GM21367 (cell line): ENCODE measurements around the gene ABCB11.
"Not testable (repeated sequence)": the region's sequence is repeated elsewhere in the genome, so short reads cannot be mapped to it uniquely, and the experiment has no call there.

Source experiments
- ATAC-seq: cut with Tn5 transposase; IDR thresholded peaks from one replicate; pipeline ENCODE4 v1.9.1; 2021; ENCODE audit not compliant: unreplicated experiment

ABCB11 gene

GRCh38 chr2:169046440-169047151, 15.5 kb upstream of the ABCB11 start:
- ATAC-seq = no peak

- ATAC-seq = no peak
Measured at GRCh38 chr2:169042856-169043255, 11.7 kb upstream of the ABCB11 start.

GRCh38 chr2:169041594-169041993, 10.5 kb upstream of the ABCB11 start:
- ATAC-seq = no peak

- ATAC-seq = no peak
Measured at GRCh38 chr2:169039702-169040101, 8.6 kb upstream of the ABCB11 start.

- ATAC-seq = peak; percentile 63
Measured at GRCh38 chr2:169038338-169038757, 7.2 kb upstream of the ABCB11 start.

GRCh38 chr2:169036736-169037440, 5.8 kb upstream of the ABCB11 start:
- ATAC-seq = peak; percentile 37

- ATAC-seq = no peak
Measured at GRCh38 chr2:169035887-169036286, 4.8 kb upstream of the ABCB11 start.

GRCh38 chr2:169034984-169035544, 3.9 kb upstream of the ABCB11 start:
- no peak for ATAC-seq

GRCh38 chr2:169034256-169034655, 3.1 kb upstream of the ABCB11 start:
- no peak for ATAC-seq

GRCh38 chr2:169029341-169029740, 1.8 kb downstream of the ABCB11 start:
- ATAC-seq = no peak

GRCh38 chr2:169027234-169027633, 3.9 kb downstream of the ABCB11 start:
- no peak for ATAC-seq

- ATAC-seq = no peak
Measured at GRCh38 chr2:169026056-169026455, 5.1 kb downstream of the ABCB11 start.

GRCh38 chr2:169023161-169023560, 8.0 kb downstream of the ABCB11 start:
- ATAC-seq = no peak

- no peak for ATAC-seq
Measured at GRCh38 chr2:169018390-169018789, 12.7 kb downstream of the ABCB11 start.

GRCh38 chr2:169015943-169016342, 15.2 kb downstream of the ABCB11 start:
- ATAC-seq = no peak

GRCh38 chr2:169014780-169015179, 16.3 kb downstream of the ABCB11 start:
- no peak for ATAC-seq

GRCh38 chr2:169013628-169014026, 17.5 kb downstream of the ABCB11 start:
- ATAC-seq = no peak

- no peak for ATAC-seq
Measured at GRCh38 chr2:169012812-169013627, 18.1 kb downstream of the ABCB11 start.

GRCh38 chr2:169012191-169012792, 18.8 kb downstream of the ABCB11 start:
- ATAC-seq = not testable (repeated sequence)

GRCh38 chr2:169011698-169012097, 19.4 kb downstream of the ABCB11 start:
- no peak for ATAC-seq
